Raji (cell line): Measurements from ENCODE around the gene WNT5A.

Source experiments
- POLR2A ChIP-seq: IDR thresholded peaks from 2 replicates; pipeline ENCODE4 v1.6.1; 2011; ENCODE audit warnings: low read depth, low read length, control low read depth; ENCODE audit not compliant: insufficient read depth

Gene WNT5A

DNA sequence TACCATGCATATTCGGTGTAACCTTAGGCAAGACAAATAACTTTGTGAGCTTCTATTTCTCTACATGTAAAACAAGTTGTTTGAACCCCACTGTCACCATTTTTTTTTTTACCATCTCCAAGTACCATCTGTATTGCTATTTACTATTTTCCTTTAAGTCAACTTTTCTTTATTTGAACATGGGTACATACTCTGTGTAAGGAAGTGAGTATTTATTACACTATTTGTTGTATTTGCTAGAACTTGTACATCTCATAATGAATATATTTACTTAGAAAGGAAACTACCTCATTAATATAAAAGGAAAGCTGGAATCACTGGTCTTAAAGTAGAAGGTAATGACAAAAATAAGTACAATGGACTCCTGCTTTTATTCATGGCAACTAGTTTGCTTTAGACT lies 69.9 kb downstream of the WNT5A start:
- TF ChIP-seq POLR2A = no peak

DNA sequence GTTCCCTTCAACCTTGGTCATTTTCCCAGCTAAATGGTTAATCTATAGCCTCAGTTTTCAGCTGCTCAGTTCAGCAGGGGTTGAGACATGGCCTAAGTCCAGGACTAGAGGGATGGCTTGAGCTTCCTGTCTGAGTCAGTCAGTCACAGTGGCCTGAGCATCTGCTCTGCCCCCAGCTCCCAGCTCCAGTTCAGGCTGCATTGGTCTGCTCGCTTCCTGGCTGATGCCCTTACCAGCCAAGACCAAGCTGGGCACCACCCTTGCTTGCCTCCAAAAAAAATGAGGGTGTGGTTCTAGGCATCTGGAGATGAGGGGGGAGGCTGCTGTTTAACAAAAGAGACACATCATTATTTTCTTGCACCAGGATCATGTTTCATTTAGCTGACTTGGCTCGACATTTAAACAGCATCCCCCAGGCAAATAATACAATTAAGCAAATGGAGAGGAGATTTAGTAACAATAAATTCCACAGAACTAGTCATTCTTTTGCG lies 70.7 kb downstream of the WNT5A start:
- TF ChIP-seq POLR2A = no peak
